22Rv1 (cell line): ENCODE data around the gene KCNQ1.

Experiments
- H3K27ac ChIP-seq: fragments of 450-650 bp; 2 replicates; pipeline ENCODE4 v1.5.1; 2017
- CTCF ChIP-seq: fragments of 450-650 bp; IDR thresholded peaks from 2 replicates; pipeline ENCODE4 v1.5.1; 2017; ENCODE audit warnings: mild to moderate bottlenecking
- ZFX ChIP-seq: fragments of 450-650 bp; IDR thresholded peaks from 2 replicates; pipeline ENCODE4 v1.6.1; 2017; ENCODE audit warnings: antibody characterized with exemption, borderline replicate concordance

The KCNQ1 gene

DNA sequence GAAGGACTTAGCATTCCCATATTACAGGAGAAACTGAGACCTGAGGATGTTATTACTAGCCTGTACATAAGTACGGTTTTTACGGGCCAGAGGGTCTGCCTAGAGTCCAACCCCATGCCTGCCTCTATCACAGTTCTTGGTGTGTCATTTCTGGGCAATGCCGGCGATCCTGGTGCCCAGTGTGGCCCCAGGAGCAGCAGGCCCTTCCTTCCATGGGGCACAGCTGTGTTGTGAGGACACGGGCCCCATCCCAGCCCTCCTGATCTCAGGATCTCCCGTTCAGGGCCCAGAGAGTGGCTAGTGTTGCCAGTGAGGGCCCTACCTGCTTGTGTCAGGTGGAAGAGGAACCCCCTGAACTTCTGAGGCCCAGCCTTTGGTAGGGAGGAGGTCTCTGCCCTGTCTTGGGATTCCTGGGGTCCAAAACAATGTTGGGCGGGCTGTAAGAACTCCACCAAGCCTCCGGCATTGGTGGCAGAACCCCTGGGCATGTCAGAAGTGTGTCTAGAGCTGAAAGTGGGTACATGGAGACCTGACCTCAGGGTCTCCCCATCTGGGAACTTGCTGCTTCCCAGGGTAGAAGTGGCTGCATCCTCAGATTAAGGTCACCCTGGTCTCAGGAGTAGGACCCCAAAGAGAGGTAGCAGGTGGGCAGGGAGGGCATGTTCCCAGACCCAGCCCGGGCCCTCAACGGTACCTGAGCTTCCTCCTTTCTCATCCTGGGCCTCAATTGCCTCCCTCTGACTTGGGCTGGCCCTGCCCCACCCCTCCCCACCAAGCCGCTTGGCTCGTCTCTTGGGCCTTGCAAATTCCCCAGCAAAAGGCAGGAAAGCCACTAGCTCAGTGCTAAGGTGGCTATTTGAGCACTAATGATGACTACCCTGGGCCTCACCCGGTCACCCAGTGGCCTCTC is 329.6 kb downstream of the KCNQ1 start:
- TF ChIP-seq ZFX = no peak

GRCh38 chr11:2775083-2775625 is 330.3 kb downstream of the KCNQ1 start:
- no peak overlapping the region for H3K27ac ChIP-seq
- TF ChIP-seq CTCF (no peak), ZFX (no peak)

More for the DNA sequence above, 329.6 kb downstream of the KCNQ1 start:
- H3K27ac ChIP-seq = no peak overlapping the region

- TF ChIP-seq ZFX = no peak
- no peak for TF ChIP-seq CTCF
- H3K27ac ChIP-seq = no peak overlapping the region
Measured at GRCh38 chr11:2775626-2776350, 331.0 kb downstream of the KCNQ1 start.

DNA sequence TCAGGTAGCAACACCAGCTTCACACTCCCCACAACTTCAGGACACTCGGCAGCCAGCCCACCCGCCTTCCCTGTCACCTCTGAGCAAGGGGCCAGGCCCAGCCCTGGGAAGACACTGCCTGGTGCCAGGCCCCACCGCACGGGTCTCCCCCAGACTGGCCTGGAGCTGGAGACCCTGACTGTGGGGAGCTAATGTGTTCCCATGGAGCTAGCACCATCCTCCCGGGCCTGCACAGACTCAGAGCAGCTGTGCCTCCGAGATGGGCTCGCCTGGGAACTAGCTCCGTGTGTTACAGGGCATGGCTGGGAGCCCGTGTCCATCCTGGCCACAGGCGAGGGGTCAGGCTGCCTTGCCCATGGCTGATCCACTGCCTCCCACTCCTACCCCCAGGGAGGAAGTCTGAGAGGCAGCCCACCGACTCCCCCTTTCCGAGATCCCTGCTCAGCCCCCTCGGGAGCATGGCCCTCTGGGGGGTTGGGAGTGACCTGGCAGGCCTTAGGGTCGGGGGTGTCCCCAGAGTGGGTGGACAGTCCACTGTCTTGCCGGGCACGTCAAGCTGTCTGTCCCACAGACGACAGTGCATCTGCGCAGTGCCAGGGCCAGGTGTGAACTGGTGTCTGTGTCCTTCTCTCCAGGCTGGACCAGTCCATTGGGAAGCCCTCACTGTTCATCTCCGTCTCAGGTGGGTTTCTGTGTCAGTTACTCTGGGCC is 331.7 kb downstream of the KCNQ1 start:
- TF ChIP-seq ZFX (no peak), CTCF (no peak)
- no peak overlapping the region for H3K27ac ChIP-seq

- TF ChIP-seq ZFX (no peak), CTCF (no peak)
- H3K27ac ChIP-seq = no peak overlapping the region
Measured at GRCh38 chr11:2777386-2777785, 332.6 kb downstream of the KCNQ1 start.

DNA sequence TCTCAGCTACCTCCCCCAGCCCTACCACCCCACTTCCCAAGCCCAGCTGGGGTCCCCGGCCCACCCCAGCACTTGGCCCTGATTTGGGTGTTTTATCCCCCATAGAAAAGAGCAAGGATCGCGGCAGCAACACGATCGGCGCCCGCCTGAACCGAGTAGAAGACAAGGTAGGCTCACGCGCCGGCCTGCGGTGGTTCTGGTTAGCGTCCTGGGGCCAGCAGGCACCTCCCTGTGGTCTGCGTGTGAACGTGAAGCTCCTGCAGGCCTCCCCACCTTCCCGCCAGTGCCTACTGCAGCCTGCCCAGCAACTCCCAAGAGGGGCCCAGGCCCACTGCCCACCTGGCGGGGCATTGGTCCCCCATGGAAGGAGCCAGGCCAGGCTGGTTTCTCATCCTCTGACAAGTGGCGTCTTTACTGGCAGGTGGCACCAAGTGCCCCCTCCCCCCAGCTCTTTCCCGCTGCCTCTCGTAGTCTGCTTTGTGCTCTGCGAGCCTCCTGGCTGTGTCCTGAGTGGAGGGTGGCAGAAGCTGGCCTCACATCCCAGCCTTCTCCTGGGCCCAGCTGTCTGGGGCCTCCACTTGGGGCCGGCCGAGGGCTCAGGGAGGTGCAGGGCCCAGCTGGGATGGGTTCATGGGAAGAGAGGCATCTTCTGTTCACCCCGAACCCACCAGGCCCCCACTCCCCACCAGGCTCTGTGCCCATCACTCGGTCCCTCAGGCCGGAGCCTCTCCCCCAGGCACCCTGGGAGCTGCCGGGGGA is 333.2 kb downstream of the KCNQ1 start:
- TF ChIP-seq ZFX (no peak), CTCF (no peak)
- peak overlapping the region; percentile 53; the same call in 1 of the 2 replicates for H3K27ac ChIP-seq
